ENCODE data around the gene FHAD1. TPM values are rescaled to one million over a fixed set of nuclear protein-coding genes. Genes with fewer than 3 reads are reported as not detected.

Gene FHAD1
- total and polyA plus RNA-seq, 2 experiments from 2014 or later, result 0.24 to 0.74 TPM

- no peaks in the 10 kb centered on the region for H3K36me3 ChIP-seq
- TF ChIP-seq, protein P1, sequence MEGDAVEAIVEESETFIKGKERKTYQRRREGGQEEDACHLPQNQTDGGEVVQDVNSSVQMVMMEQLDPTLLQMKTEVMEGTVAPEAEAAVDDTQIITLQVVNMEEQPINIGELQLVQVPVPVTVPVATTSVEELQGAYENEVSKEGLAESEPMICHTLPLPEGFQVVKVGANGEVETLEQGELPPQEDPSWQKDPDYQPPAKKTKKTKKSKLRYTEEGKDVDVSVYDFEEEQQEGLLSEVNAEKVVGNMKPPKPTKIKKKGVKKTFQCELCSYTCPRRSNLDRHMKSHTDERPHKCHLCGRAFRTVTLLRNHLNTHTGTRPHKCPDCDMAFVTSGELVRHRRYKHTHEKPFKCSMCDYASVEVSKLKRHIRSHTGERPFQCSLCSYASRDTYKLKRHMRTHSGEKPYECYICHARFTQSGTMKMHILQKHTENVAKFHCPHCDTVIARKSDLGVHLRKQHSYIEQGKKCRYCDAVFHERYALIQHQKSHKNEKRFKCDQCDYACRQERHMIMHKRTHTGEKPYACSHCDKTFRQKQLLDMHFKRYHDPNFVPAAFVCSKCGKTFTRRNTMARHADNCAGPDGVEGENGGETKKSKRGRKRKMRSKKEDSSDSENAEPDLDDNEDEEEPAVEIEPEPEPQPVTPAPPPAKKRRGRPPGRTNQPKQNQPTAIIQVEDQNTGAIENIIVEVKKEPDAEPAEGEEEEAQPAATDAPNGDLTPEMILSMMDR (IDR thresholded peaks at IDR 0.05; ENCODE audit: low read depth, low read length), result no peak
- no peak overlapping the region for H3K27ac ChIP-seq
- H3K4me1 ChIP-seq (ENCODE audit: low read depth), result no peaks in the 10 kb centered on the region
- H3K4me3 ChIP-seq, result no peak overlapping the region
- no peaks in the 10 kb centered on the region for H3K27me3 ChIP-seq
- no peaks in the 10 kb centered on the region for H3K9me3 ChIP-seq (ENCODE audit: low read depth)
- DNase-seq (ENCODE audit: low read depth in 1 of 2, low spot score in 1 of 2), result no peak
Observed at GRCh38 chr1:15280416-15280815, 33.4 kb downstream of the FHAD1 start.

DNA sequence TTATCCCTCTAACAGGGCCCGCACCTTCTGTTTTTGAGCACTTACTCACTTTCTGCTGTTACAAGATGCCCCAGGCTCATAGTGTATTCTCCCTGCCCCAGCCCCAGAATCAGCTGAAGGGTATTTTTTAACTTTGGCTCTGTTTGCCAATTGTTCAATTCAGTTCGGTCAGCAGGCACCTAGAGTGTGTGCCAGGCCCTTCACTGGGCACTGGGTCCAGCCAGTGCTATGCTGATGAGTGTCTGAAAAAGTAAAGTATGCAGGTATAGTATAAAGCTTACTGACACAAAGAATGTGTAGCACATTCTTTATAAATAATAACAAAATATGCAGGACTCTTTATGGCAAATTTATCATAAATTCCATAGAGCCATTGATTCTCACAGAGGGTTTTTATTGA lies 35.0 kb downstream of the FHAD1 start:
- TF ChIP-seq, protein P1 (IDR thresholded peaks at IDR 0.05; ENCODE audit: low read depth, low read length), result no peak
- H3K27me3 ChIP-seq, result no peaks in the 10 kb centered on the region
- no peaks in the 10 kb centered on the region for H3K36me3 ChIP-seq
- H3K27ac ChIP-seq, result no peak overlapping the region
- no peaks in the 10 kb centered on the region for H3K9me3 ChIP-seq (ENCODE audit: low read depth)
- no peak for DNase-seq (ENCODE audit: low read depth in 1 of 2, low spot score in 1 of 2)
- H3K4me3 ChIP-seq, result no peak overlapping the region
- no peaks in the 10 kb centered on the region for H3K4me1 ChIP-seq (ENCODE audit: low read depth)

DNA sequence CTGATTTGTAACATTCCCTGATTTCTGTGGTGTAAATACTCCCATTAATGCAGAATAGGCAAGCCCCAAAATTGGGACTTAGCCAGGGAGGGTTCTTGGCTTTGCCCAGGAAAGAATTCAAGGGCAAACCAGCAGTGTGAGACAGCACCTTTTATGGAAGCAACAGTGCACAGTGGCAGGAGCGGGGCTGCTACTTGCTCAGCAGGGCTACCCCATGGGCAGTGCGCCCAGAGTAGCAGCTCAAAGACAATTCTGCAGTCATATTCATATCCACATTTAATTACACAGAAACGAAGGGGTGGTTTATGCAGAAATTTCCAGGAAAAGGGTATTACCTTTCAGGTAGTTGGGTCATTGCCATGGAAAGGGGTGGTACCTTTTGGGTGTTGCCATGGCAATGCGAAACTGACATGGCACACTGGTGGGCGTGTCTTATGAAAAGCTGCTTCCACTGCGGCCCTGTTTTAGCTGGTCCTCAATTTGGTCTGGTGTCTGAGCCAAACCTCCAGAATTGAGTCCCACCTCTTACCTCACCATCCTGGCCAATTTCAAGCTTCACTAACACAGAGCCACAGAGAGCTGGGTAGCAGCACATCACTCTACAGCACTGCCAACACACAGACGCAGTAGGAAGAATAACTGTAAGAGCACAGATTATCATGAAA lies 35.9 kb downstream of the FHAD1 start:
- Histone ChIP-seq H3K9me3 (ENCODE audit: low read depth) (no peaks in the 10 kb centered on the region), H3K4me3 (no peak overlapping the region), H3K27ac (no peak overlapping the region), H3K36me3 (no peaks in the 10 kb centered on the region), H3K27me3 (no peaks in the 10 kb centered on the region), H3K4me1 (ENCODE audit: low read depth) (no peaks in the 10 kb centered on the region)
- TF ChIP-seq, protein P1 (IDR thresholded peaks at IDR 0.05; ENCODE audit: low read depth, low read length), result no peak
- no peak for DNase-seq (ENCODE audit: low read depth in 1 of 2, low spot score in 1 of 2)

- Histone ChIP-seq H3K9me3 (ENCODE audit: low read depth) (no peaks in the 10 kb centered on the region), H3K27ac (no peak overlapping the region), H3K36me3 (no peaks in the 10 kb centered on the region), H3K4me1 (ENCODE audit: low read depth) (no peaks in the 10 kb centered on the region), H3K27me3 (no peaks in the 10 kb centered on the region), H3K4me3 (no peak overlapping the region)
- TF ChIP-seq, protein P1 (IDR thresholded peaks at IDR 0.05; ENCODE audit: low read depth, low read length), result peak; percentile 9
- no peak for DNase-seq (ENCODE audit: low read depth in 1 of 2, low spot score in 1 of 2)
Observed at GRCh38 chr1:15283526-15283925, 36.5 kb downstream of the FHAD1 start.

GRCh38 chr1:15286452-15286851 lies 39.4 kb downstream of the FHAD1 start:
- TF ChIP-seq, protein P1 (IDR thresholded peaks at IDR 0.05; ENCODE audit: low read depth, low read length), result no peak
- Histone ChIP-seq H3K4me3 (no peak overlapping the region), H3K27me3 (no peaks in the 10 kb centered on the region), H3K9me3 (ENCODE audit: low read depth) (no peaks in the 10 kb centered on the region), H3K4me1 (ENCODE audit: low read depth) (no peaks in the 10 kb centered on the region), H3K27ac (no peak overlapping the region), H3K36me3 (no peaks in the 10 kb centered on the region)
- DNase-seq (ENCODE audit: low read depth in 1 of 2, low spot score in 1 of 2), result no peak

All from cardiac muscle cell (in vitro differentiated cells and primary cell).